RWPE1 (cell line): ENCODE results near the gene IRF2.
A peak's percentile ranks its signal among the peaks of the same experiment; 100 is the strongest.

Experiments
- CTCF ChIA-PET: fragments of 350-600 bp; sonication (Branson Sonifier 250); formaldehyde crosslinking; extraction: SDS; loops from one replicate; lab custom pipeline; 2021; lab: Yijun Ruan, JAX
- POLR2A ChIA-PET: fragments of 400-600 bp; formaldehyde crosslinking; extraction: SDS; loops from one replicate; lab custom pipeline; 2020; ENCODE audit warnings: antibody characterized with exemption; ENCODE audit not compliant: low non-redundant PET; lab: Yijun Ruan, JAX
- DNase-seq: peaks from one replicate; pipeline ENCODE4 v3.0.0; 2012; ENCODE audit warnings: low spot score
- H3K27ac ChIP-seq: fragments of 450-650 bp; 2 replicates; pipeline ENCODE4 v1.5.1; 2017
- CTCF ChIP-seq: fragments of 450-650 bp; conservative IDR thresholded peaks from 2 replicates; pipeline ENCODE4 v1.5.1; 2017; ENCODE audit warnings: low read depth, mild to moderate bottlenecking

Gene IRF2

GRCh38 chr4:184448821-184449220, 25.5 kb downstream of the IRF2 start:
- ChIA-PET CTCF (no interaction called here), POLR2A (no interaction called here)
- peak overlapping the region; percentile 54 for H3K27ac ChIP-seq
- TF ChIP-seq CTCF: no peak
- DNase-seq: peak; percentile 25

GRCh38 chr4:184448141-184448540, 26.2 kb downstream of the IRF2 start:
- POLR2A ChIA-PET: no interaction called here
- no peak for DNase-seq
- no peak overlapping the region for H3K27ac ChIP-seq
- CTCF ChIA-PET: interaction anchor here (0.6 kb wide), 1 partner anchor 169 kb away, joined by 4 read pairs; no protein-coding TSS in a partner anchor
- TF ChIP-seq CTCF: no peak

- TF ChIP-seq CTCF: no peak
- H3K27ac ChIP-seq: no peak overlapping the region
- no peak for DNase-seq
- POLR2A ChIA-PET: no interaction called here
- CTCF ChIA-PET: interaction anchor here (0.6 kb wide), 1 partner anchor 170 kb away, joined by 4 read pairs; no protein-coding TSS in a partner anchor
These were observed 26.7 kb downstream of the IRF2 start for GRCh38 chr4:184447664-184448063.

- POLR2A ChIA-PET: no interaction called here
- no peak for DNase-seq
- TF ChIP-seq CTCF: no peak
- CTCF ChIA-PET: no interaction called here
- no peak overlapping the region for H3K27ac ChIP-seq
These were observed 28.2 kb downstream of the IRF2 start for GRCh38 chr4:184446132-184446658.

GRCh38 chr4:184444953-184445309, 29.4 kb downstream of the IRF2 start:
- POLR2A ChIA-PET: no interaction called here
- DNase-seq: no peak
- no peak for TF ChIP-seq CTCF

GRCh38 chr4:184444215-184444952, 30.0 kb downstream of the IRF2 start:
- CTCF ChIA-PET: no interaction called here
- no peak overlapping the region for H3K27ac ChIP-seq
- POLR2A ChIA-PET: no interaction called here
- no peak for DNase-seq
- no peak for TF ChIP-seq CTCF

More at GRCh38 chr4:184444953-184445309, 29.4 kb downstream of the IRF2 start:
- CTCF ChIA-PET: no interaction called here
- no peak overlapping the region for H3K27ac ChIP-seq
